Astrocyte (in vitro differentiated cells and primary cell): ENCODE measurements around the gene TMEM40. TPM values are rescaled to one million over a fixed set of nuclear protein-coding genes. Genes with fewer than 3 reads are reported as not detected.

Experiments
- DNase-seq: peaks from one replicate; pipeline ENCODE4 v3.0.0-alpha.2; 2010; ENCODE audit warnings: low read depth
- FAIRE-seq: peaks from 2 replicates; lab custom pipeline; 2011; peaks lifted over from hg19 to GRCh38; lab: Jason Lieb, UNC
- H2AFZ ChIP-seq: 2 replicates; pipeline ENCODE4 v1.6.0; 2012; ENCODE audit warnings: low read depth, low read length, inconsistent platforms
- H3K27ac ChIP-seq: 2 replicates; pipeline ENCODE4 v1.5.1; 2011; ENCODE audit warnings: low read depth, low read length, inconsistent platforms
- H3K27me3 ChIP-seq: 2 replicates; pipeline ENCODE4 v1.6.0; 2011; ENCODE audit warnings: low read length, inconsistent platforms; ENCODE audit not compliant: insufficient read depth
- H3K36me3 ChIP-seq: 2 replicates; pipeline ENCODE4 v1.5.1; 2011; ENCODE audit warnings: low read length, inconsistent platforms; ENCODE audit not compliant: insufficient read depth
- H3K4me1 ChIP-seq: 2 replicates; pipeline ENCODE4 v1.5.1; 2011; ENCODE audit warnings: low read length, inconsistent platforms; ENCODE audit not compliant: insufficient read depth
- H3K4me2 ChIP-seq: 2 replicates; pipeline ENCODE4 v1.6.0; 2012; ENCODE audit warnings: low read length, inconsistent platforms
- H3K4me3 ChIP-seq: 2 replicates; pipeline ENCODE4 v1.5.1; 2011; ENCODE audit warnings: low read depth, mild to moderate bottlenecking, low read length, inconsistent platforms; ENCODE audit not compliant: insufficient read depth
- H3K79me2 ChIP-seq: 2 replicates; pipeline ENCODE4 v1.6.0; 2012; ENCODE audit warnings: mild to moderate bottlenecking, low read length, inconsistent platforms; ENCODE audit not compliant: insufficient read depth
- H3K9ac ChIP-seq: 2 replicates; pipeline ENCODE4 v1.6.0; 2012; ENCODE audit warnings: mild to moderate bottlenecking, low read length, inconsistent platforms
- H3K9me3 ChIP-seq: 2 replicates; pipeline ENCODE4 v1.5.1; 2012; ENCODE audit warnings: low read depth, mild to moderate bottlenecking, low read length, inconsistent platforms; ENCODE audit not compliant: insufficient read depth
- H4K20me1 ChIP-seq: 2 replicates; pipeline ENCODE4 v1.6.0; 2012; ENCODE audit warnings: low read length, inconsistent platforms; ENCODE audit not compliant: insufficient read depth
- H3K27ac Mint-ChIP-seq: one replicate; pipeline ENCODE4 v1.8.0; 2021; ENCODE audit warnings: mild to moderate bottlenecking, mixed read lengths; ENCODE audit not compliant: unreplicated experiment
- H3K27me3 Mint-ChIP-seq: one replicate; pipeline ENCODE4 v1.8.0; 2021; ENCODE audit warnings: low read depth, mixed read lengths; ENCODE audit not compliant: unreplicated experiment
- H3K36me3 Mint-ChIP-seq: one replicate; pipeline ENCODE4 v1.8.0; 2021; ENCODE audit warnings: low read depth, mixed read lengths; ENCODE audit not compliant: unreplicated experiment
- H3K4me1 Mint-ChIP-seq: one replicate; pipeline ENCODE4 v1.8.0; 2021; ENCODE audit warnings: low read depth, mixed read lengths; ENCODE audit not compliant: unreplicated experiment
- H3K4me3 Mint-ChIP-seq: one replicate; pipeline ENCODE4 v1.8.0; 2021; ENCODE audit warnings: mild to moderate bottlenecking, moderate library complexity, mixed read lengths; ENCODE audit not compliant: unreplicated experiment
- H3K9me3 Mint-ChIP-seq: one replicate; pipeline ENCODE4 v1.8.0; 2021; ENCODE audit warnings: mild to moderate bottlenecking, mixed read lengths; ENCODE audit not compliant: unreplicated experiment
- CTCF ChIP-seq: IDR thresholded peaks from 2 replicates; pipeline ENCODE4 v1.5.1; 2011; ENCODE audit warnings: low read depth, mild to moderate bottlenecking, inconsistent platforms, low read length, moderate library complexity; ENCODE audit not compliant: insufficient read depth
- EZH2 ChIP-seq: IDR thresholded peaks from 2 replicates; pipeline ENCODE4 v1.6.1; 2012; ENCODE audit warnings: mild to moderate bottlenecking, low read length, inconsistent platforms; ENCODE audit not compliant: insufficient read depth
- total RNA-seq: library from RNA; stranded (reverse); gene quantifications from 2 replicates; pipeline ENCODE4 v1.2.1, GENCODE V29; 2021

The TMEM40 gene
- total RNA-seq, 1 donor from 2014 or later = 2.0 TPM

- no peak overlapping the region for H3K4me3 ChIP-seq
- no peak overlapping the region for H3K4me3 Mint-ChIP-seq
- no peak overlapping the region for H3K27ac Mint-ChIP-seq
- no peaks in the 10 kb centered on the region for H3K27me3 ChIP-seq
- no peak overlapping the region for H3K27ac ChIP-seq
- no peak overlapping the region for H2AFZ ChIP-seq
- H4K20me1 ChIP-seq = no peaks in the 10 kb centered on the region
- no peak for FAIRE-seq
- no peak for TF ChIP-seq CTCF
- TF ChIP-seq EZH2 = no peak
- no peaks in the 10 kb centered on the region for H3K9me3 Mint-ChIP-seq
- peaks cover 5% of the 10 kb centered on the region for H3K4me1 ChIP-seq
- H3K36me3 Mint-ChIP-seq = peaks cover 3% of the 10 kb centered on the region
- H3K4me2 ChIP-seq = no peak overlapping the region
- H3K4me1 Mint-ChIP-seq = no peaks in the 10 kb centered on the region
- H3K9me3 ChIP-seq = no peaks in the 10 kb centered on the region
- no peaks in the 10 kb centered on the region for H3K79me2 ChIP-seq
- peaks cover 8% of the 10 kb centered on the region for H3K27me3 Mint-ChIP-seq
- H3K9ac ChIP-seq = no peak overlapping the region
- no peak for DNase-seq
- H3K36me3 ChIP-seq = no peaks in the 10 kb centered on the region
These were observed 39.6 kb upstream of the TMEM40 start for GRCh38 chr3:12798559-12799179.

GRCh38 chr3:12797892-12798558 lies 39.0 kb upstream of the TMEM40 start:
- Mint-ChIP-seq H3K36me3 (no peaks in the 10 kb centered on the region), H3K27ac (no peak overlapping the region), H3K4me1 (no peaks in the 10 kb centered on the region), H3K4me3 (peak overlapping the region; percentile 34), H3K27me3 (peaks cover 10% of the 10 kb centered on the region), H3K9me3 (no peaks in the 10 kb centered on the region)
- Histone ChIP-seq H3K4me1 (peaks cover 5% of the 10 kb centered on the region), H4K20me1 (no peaks in the 10 kb centered on the region), H2AFZ (no peak overlapping the region), H3K4me3 (no peak overlapping the region), H3K36me3 (no peaks in the 10 kb centered on the region), H3K9ac (no peak overlapping the region), H3K9me3 (no peaks in the 10 kb centered on the region), H3K27me3 (no peaks in the 10 kb centered on the region), H3K79me2 (no peaks in the 10 kb centered on the region), H3K27ac (no peak overlapping the region), H3K4me2 (no peak overlapping the region)
- FAIRE-seq (no peak), DNase-seq (no peak)
- TF ChIP-seq CTCF (no peak), EZH2 (no peak)
